Esophagus squamous epithelium (tissue), 5 donors: Measurements from ENCODE around the gene CYB561. TPM values are rescaled to one million over a fixed set of nuclear protein-coding genes. Genes with fewer than 3 reads are reported as not detected.
"Not testable (repeated sequence)": the region's sequence is repeated elsewhere in the genome, so short reads cannot be mapped to it uniquely, and the experiment has no call there.

Experiments used
- DNase-seq: peaks from one replicate; lab custom pipeline; 2025; lab: John Stamatoyannopoulos, UW
- H3K27ac ChIP-seq, 4 donors: fragments of 200-600 bp; sonication (generic); one replicate each; pipeline ENCODE4 v1.5.1; 2016 to 2019; ENCODE audit warnings: mild to moderate bottlenecking in 1 of 4
- H3K27me3 ChIP-seq, 4 donors: fragments of 200-600 bp; sonication (generic); 1 replicate in 3 of 4; 2 replicates in 1 of 4; pipeline versions ENCODE4 v1.5.1 to v1.6.0; 2017 to 2021; ENCODE audit warnings: antibody characterized with exemption in 1 of 4
- H3K36me3 ChIP-seq, 3 donors: fragments of 200-600 bp; sonication (generic); one replicate each; pipeline ENCODE4 v1.5.1; 2016 to 2019
- H3K4me1 ChIP-seq, 3 donors: fragments of 200-600 bp; sonication (generic); one replicate each; pipeline ENCODE4 v1.5.1; 2017 to 2019
- H3K4me3 ChIP-seq, 4 donors: fragments of 200-600 bp; sonication (generic); 1 replicate in 3 of 4; 2 replicates in 1 of 4; pipeline ENCODE4 v1.5.1; 2016 to 2019; ENCODE audit warnings: mild to moderate bottlenecking in 2 of 4, moderate library complexity in 1 of 4
- H3K9me3 ChIP-seq, 3 donors: fragments of 200-600 bp; sonication (generic); one replicate each; pipeline ENCODE4 v1.5.1; 2016 to 2019
- CTCF ChIP-seq, 6 experiments: fragments of 450-650 bp in 4 of 6; fragments of 200-600 bp in 2 of 6; sonication (generic) in 2 of 6; IDR thresholded peaks; one replicate each; pipeline ENCODE4 v1.5.1; 2016 to 2019; ENCODE audit warnings: antibody characterized with exemption in 6 of 6, mild to moderate bottlenecking in 4 of 6, moderate library complexity in 4 of 6
- POLR2A ChIP-seq, 4 donors: fragments of 450-650 bp; IDR thresholded peaks; one replicate each; pipeline ENCODE4 v1.6.1; 2017; ENCODE audit warnings: antibody characterized with exemption in 4 of 4, mild to moderate bottlenecking in 4 of 4, moderate library complexity in 3 of 4
- WGBS, 2 donors: methylation state at CpG; one replicate each; pipeline ENCODE4 v1.1.5; 2018; 5-methylcytosine and 5-hydroxymethylcytosine counted together
- intact Hi-C: fragments of 100-400 bp; cut with DNase I; formaldehyde crosslinking; loops from one replicate; pipeline ENCODE4 v1.15.0; 2022
- total RNA-seq, 4 donors: library from RNA; depleted of rRNA; stranded (reverse); fragments of >200 nt; gene quantifications; one replicate each; pipeline ENCODE4 v1.1.0, GENCODE V29; 2016
- donor health status: DM: yes; HTN: yes; CAD: no.

CYB561 gene
- total RNA-seq, 4 donors from 2014 or later: 32.4 to 95.6 (median 42.4) TPM

GRCh38 chr17:63476459-63476853 lies 30.4 kb upstream of the CYB561 start:
- 10% methylated on average over 2 of the region's 36 CpGs; no CpG with 5 or more reads in 1 of the 2 donors for WGBS, 2 donors
- Histone ChIP-seq H3K4me1 (peaks cover 19 to 46% (median 29%) of the 10 kb centered on the region in 3 donors), H3K4me3 (peak overlapping the region; percentile 36 to 76 (median 50)), H3K9me3 (no peaks in the 10 kb centered on the region), H3K27me3 (peaks cover 0 to 84% (median 7%) of the 10 kb centered on the region in 4 donors), H3K27ac (peak overlapping the region in 3 of 4 donors; percentile 11 to 57 (median 34)), H3K36me3 (no peaks in the 10 kb centered on the region)
- no peak for DNase-seq
- TF ChIP-seq POLR2A (IDR thresholded peaks at IDR 0.05) (no peak), CTCF (IDR thresholded peaks at IDR 0.05) (no peak)
- intact Hi-C loops: no loop called here

GRCh38 chr17:63475491-63476412 lies 29.6 kb upstream of the CYB561 start:
- Histone ChIP-seq H3K27ac (peak overlapping the region in 2 of 4 donors; percentile 11 to 57), H3K27me3 (peaks cover 0 to 83% (median 7%) of the 10 kb centered on the region in 4 donors)

GRCh38 chr17:63474586-63475460 lies 28.7 kb upstream of the CYB561 start:
- H3K27ac ChIP-seq: peak overlapping the region in 2 of 4 donors; percentile 3 to 36
- TF ChIP-seq POLR2A (IDR thresholded peaks at IDR 0.05) (no peak), CTCF (IDR thresholded peaks at IDR 0.05) (no peak)
- no peaks in the 10 kb centered on the region for H3K9me3 ChIP-seq
- no peaks in the 10 kb centered on the region for H3K36me3 ChIP-seq
- intact Hi-C loops: no loop called here
- H3K4me1 ChIP-seq: peaks cover 19 to 45% (median 29%) of the 10 kb centered on the region in 3 donors
- no peak for DNase-seq
- no peak overlapping the region for H3K4me3 ChIP-seq
- WGBS, 2 donors: 65 to 81% methylated on average over 9 of the region's 10 CpGs
- H3K27me3 ChIP-seq: peaks cover 0 to 85% (median 7%) of the 10 kb centered on the region in 4 donors

More at GRCh38 chr17:63475491-63476412, 29.6 kb upstream of the CYB561 start:
- TF ChIP-seq POLR2A (IDR thresholded peaks at IDR 0.05) (no peak), CTCF (IDR thresholded peaks at IDR 0.05) (no peak)
- Histone ChIP-seq H3K4me3 (peak overlapping the region in 2 of 4 donors; percentile 60 to 76), H3K4me1 (peaks cover 19 to 45% (median 29%) of the 10 kb centered on the region in 3 donors), H3K36me3 (no peaks in the 10 kb centered on the region), H3K9me3 (no peaks in the 10 kb centered on the region)
- DNase-seq: no peak
- intact Hi-C loops: no loop called here
- WGBS, 2 donors: 50 to 70% methylated on average over 6 to 13 of the region's 28 CpGs

- Histone ChIP-seq H3K4me1 (peaks cover 19 to 43% (median 29%) of the 10 kb centered on the region in 3 donors), H3K27me3 (peaks cover 0 to 79% (median 7%) of the 10 kb centered on the region in 4 donors), H3K36me3 (no peaks in the 10 kb centered on the region), H3K9me3 (no peaks in the 10 kb centered on the region), H3K27ac (no peak overlapping the region), H3K4me3 (no peak overlapping the region)
- no peak for TF ChIP-seq POLR2A (IDR thresholded peaks at IDR 0.05)
- no peak for TF ChIP-seq CTCF (IDR thresholded peaks at IDR 0.05)
- intact Hi-C loops: no loop called here
- no peak for DNase-seq
- 18 to 32% methylated on average over 3 of the region's 3 CpGs for WGBS, 2 donors
Observed at GRCh38 chr17:63474174-63474573, 28.1 kb upstream of the CYB561 start.

GRCh38 chr17:63468099-63468498 lies 22.0 kb upstream of the CYB561 start:
- DNase-seq, intact Hi-C loops, H3K27ac ChIP-seq, H3K36me3 ChIP-seq, H3K9me3 ChIP-seq, H3K4me1 ChIP-seq, H3K4me3 ChIP-seq: not testable (repeated sequence)
- 77 to 86% methylated on average over 6 of the region's 6 CpGs for WGBS, 2 donors
- peaks cover 0 to 74% (median 0%) of the 10 kb centered on the region in 4 donors for H3K27me3 ChIP-seq
